Calu3 (cell line): Measurements from ENCODE around the gene TMEM214. TPM values are rescaled to one million over a fixed set of nuclear protein-coding genes. Genes with fewer than 3 reads are reported as not detected.
A peak's percentile ranks its signal among the peaks of the same experiment; 100 is the strongest.

Experiments used
- BruUV-seq: library from RNA; stranded (reverse); fragments of 400-500 nt; replicated peaks from 2 replicates; lab custom pipeline; 2021; lab: Mats Ljungman, UMichigan
- CTCF ChIA-PET: fragments of 300-600 bp; sonication (Branson Sonifier 250); formaldehyde crosslinking; loops from one replicate; lab custom pipeline; 2022; ENCODE audit warnings: antibody characterized with exemption; lab: Charles Lee
- DNase-seq: peaks from one replicate; pipeline ENCODE4 v3.0.0; 2022
- H3K27ac Mint-ChIP-seq: one replicate; pipeline ENCODE4 v1.8.0; 2022; ENCODE audit warnings: mixed read lengths; ENCODE audit not compliant: unreplicated experiment
- H3K27me3 Mint-ChIP-seq: one replicate; pipeline ENCODE4 v1.8.0; 2022; ENCODE audit warnings: mixed read lengths; ENCODE audit not compliant: unreplicated experiment
- H3K36me3 Mint-ChIP-seq: one replicate; pipeline ENCODE4 v1.8.0; 2022; ENCODE audit warnings: mild to moderate bottlenecking, moderate library complexity, mixed read lengths; ENCODE audit not compliant: insufficient read depth, unreplicated experiment
- H3K4me1 Mint-ChIP-seq: one replicate; pipeline ENCODE4 v1.8.0; 2022; ENCODE audit warnings: mild to moderate bottlenecking, low read depth, mixed read lengths; ENCODE audit not compliant: unreplicated experiment
- H3K4me3 Mint-ChIP-seq: one replicate; pipeline ENCODE4 v1.8.0; 2022; ENCODE audit warnings: mild to moderate bottlenecking, low read depth, moderate library complexity, mixed read lengths; ENCODE audit not compliant: unreplicated experiment
- H3K9me3 Mint-ChIP-seq: one replicate; pipeline ENCODE4 v1.8.0; 2022; ENCODE audit warnings: low read depth, mixed read lengths; ENCODE audit not compliant: unreplicated experiment
- intact Hi-C: fragments of 100-400 bp; cut with micrococcal nuclease; formaldehyde crosslinking; loops from one replicate; pipeline ENCODE4 v1.10.0; 2022; ENCODE audit not compliant: unreplicated experiment
- total RNA-seq: library from RNA; stranded (reverse); gene quantifications from 2 replicates; pipeline ENCODE4 v1.2.3, GENCODE V29; 2022
- TF ChIP-seq, protein P1 (sequence below): fragments of 200-600 bp; IDR thresholded peaks from one replicate; pipeline ENCODE4 v1.8.0; 2022; ENCODE audit warnings: antibody characterized with exemption; ENCODE audit not compliant: unreplicated experiment

Gene TMEM214
- total RNA-seq, 1 experiment from 2014 or later: 79.6 TPM

DNA sequence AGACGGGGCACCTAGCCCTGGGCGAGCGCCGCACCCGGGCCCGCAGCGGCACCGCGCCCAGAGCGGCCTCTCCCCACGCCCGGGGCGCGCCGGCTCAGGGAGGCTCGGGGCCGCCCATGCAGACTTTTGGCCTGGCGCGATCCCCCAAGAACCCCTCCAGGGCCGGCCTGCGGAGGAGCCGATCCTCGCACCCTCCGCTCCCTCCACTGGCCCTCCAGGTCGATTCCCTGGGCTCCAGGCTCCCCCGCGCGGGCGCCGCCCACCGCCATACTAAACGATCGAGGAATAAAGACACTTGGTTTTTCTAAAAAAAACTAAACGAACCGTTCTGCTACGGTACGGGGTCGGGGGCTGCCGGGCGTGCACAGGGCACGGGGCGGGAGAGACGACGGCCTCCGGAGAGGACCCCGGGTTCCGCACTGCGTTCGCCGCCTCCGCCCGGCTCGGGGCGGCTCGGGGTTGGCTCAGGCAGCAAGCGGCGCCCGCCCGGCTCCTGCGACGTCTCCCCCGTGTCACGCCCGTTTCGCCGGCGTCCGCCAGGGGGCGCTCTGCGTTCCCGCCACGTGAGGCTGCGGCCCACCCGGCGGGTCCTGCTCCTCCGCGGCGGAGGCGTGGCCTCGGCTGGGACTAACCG, 53.4 kb downstream of the TMEM214 start:
- H3K9me3 Mint-ChIP-seq: no peaks in the 10 kb centered on the region
- CTCF ChIA-PET: interaction anchor here (1.0 to 2.7 kb wide), 6 partner anchors 69 to 240 kb away, joined by 3 to 10 read pairs (median 4); partner anchors contain the start of gene CAD
- H3K36me3 Mint-ChIP-seq: peaks cover 25% of the 10 kb centered on the region
- intact Hi-C loops: no loop called here
- BruUV-seq: no TSS peak
- TF ChIP-seq, protein P1, sequence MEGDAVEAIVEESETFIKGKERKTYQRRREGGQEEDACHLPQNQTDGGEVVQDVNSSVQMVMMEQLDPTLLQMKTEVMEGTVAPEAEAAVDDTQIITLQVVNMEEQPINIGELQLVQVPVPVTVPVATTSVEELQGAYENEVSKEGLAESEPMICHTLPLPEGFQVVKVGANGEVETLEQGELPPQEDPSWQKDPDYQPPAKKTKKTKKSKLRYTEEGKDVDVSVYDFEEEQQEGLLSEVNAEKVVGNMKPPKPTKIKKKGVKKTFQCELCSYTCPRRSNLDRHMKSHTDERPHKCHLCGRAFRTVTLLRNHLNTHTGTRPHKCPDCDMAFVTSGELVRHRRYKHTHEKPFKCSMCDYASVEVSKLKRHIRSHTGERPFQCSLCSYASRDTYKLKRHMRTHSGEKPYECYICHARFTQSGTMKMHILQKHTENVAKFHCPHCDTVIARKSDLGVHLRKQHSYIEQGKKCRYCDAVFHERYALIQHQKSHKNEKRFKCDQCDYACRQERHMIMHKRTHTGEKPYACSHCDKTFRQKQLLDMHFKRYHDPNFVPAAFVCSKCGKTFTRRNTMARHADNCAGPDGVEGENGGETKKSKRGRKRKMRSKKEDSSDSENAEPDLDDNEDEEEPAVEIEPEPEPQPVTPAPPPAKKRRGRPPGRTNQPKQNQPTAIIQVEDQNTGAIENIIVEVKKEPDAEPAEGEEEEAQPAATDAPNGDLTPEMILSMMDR: peak; percentile 93
- H3K27ac Mint-ChIP-seq: peak overlapping the region; percentile 44
- H3K27me3 Mint-ChIP-seq: no peaks in the 10 kb centered on the region
- H3K4me1 Mint-ChIP-seq: peaks cover 12% of the 10 kb centered on the region
- DNase-seq: peak; percentile 98
- peak overlapping the region; percentile 82 for H3K4me3 Mint-ChIP-seq

DNA sequence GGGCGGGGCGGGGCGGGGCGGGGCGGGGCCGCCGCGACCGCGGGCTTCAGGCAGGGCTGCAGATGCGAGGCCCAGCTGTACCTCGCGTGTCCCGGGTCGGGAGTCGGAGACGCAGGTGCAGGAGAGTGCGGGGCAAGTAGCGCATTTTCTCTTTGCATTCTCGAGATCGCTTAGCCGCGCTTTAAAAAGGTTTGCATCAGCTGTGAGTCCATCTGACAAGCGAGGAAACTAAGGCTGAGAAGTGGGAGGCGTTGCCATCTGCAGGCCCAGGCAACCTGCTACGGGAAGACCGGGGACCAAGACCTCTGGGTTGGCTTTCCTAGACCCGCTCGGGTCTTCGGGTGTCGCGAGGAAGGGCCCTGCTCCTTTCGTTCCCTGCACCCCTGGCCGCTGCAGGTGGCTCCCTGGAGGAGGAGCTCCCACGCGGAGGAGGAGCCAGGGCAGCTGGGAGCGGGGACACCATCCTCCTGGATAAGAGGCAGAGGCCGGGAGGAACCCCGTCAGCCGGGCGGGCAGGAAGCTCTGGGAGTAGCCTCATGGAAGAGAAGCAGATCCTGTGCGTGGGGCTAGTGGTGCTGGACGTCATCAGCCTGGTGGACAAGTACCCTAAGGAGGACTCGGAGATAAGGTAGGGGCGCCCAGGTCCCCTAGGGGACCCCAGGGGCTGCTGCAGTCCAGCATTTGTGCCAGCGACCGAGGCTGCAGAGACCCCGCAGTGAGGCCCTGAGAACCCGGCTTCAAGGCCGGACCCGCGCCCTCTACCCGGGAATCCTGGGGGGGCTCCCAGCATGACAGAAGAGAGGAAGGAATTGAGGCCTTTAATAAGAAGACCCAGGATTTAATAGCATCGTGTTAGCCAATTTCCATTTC, 54.2 kb downstream of the TMEM214 start, which contains the start of gene KHK:
Gene KHK (plus strand): TSS at position 49 of the 870 bp plus-strand sequence. CDS start 488 bp downstream, at position 537.
- peaks cover 25% of the 10 kb centered on the region for H3K36me3 Mint-ChIP-seq
- DNase-seq: peak; percentile 41
- TF ChIP-seq, protein P1: peak; percentile 4
- H3K4me3 Mint-ChIP-seq: peak within 1 kb of the TSS; percentile 82
- BruUV-seq: no TSS peak
- intact Hi-C loops: no loop called here
- peak within 1 kb of the TSS; percentile 44 for H3K27ac Mint-ChIP-seq
- H3K9me3 Mint-ChIP-seq: no peaks in the 10 kb centered on the region
- CTCF ChIA-PET: interaction anchor here (0.7 to 2.7 kb wide), 7 partner anchors 53 to 206 kb away, joined by 3 to 10 read pairs (median 5); partner anchors contain the start of gene CAD
- H3K27me3 Mint-ChIP-seq: no peaks in the 10 kb centered on the region
- H3K4me1 Mint-ChIP-seq: peaks cover 7% of the 10 kb centered on the region

DNA sequence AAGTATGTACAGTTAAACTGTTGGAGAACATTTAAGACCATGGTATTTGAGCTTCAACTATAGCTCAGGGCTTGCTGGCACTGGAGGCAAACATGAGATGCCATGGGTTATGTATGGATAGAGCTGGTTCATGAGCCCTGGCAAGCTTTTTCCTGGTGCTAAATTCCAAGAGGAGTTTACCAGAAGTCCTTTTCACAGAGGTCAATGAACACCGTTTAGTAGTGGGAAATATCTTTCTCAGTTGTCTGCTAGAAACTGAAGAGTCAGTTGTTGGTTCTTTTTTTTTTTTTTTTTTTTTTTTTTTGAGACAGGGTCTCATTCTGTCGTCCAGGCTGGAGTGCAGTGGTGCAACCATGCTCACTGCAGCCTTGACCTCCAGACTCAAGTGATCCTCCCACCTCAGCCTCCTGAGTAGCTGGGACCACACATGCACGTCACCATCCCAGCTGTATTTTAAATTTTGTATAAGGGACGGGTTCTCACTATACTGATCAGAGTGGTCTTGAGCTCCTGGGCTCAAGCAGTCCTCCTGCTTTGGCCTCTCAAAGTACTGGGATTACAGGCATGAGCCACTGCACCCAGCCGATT, 55.2 kb downstream of the TMEM214 start:
- intact Hi-C loops: no loop called here
- no peak overlapping the region for H3K4me3 Mint-ChIP-seq
- CTCF ChIA-PET: interaction anchor here (0.7 to 2.7 kb wide), 2 partner anchors 54 to 126 kb away, joined by 9 to 10 read pairs; no protein-coding TSS in a partner anchor

DNA sequence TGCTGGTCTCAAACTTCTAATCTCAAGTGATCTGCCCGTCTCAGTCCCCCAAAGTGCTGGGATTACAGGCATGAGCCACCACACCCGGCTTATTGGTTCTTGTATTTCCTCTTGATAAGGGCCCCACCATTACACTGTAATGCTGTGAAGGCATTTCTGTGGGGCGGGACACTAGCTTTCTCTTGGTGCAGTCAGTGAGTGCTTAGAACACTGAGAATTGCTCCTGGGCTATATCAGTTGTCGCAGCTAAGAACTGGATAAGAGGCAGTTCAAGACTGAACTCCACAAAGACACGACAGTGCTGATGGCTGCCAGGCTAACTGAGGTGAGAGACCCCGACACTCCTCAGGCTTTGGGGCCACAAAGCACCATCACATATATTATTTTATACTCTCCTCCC, 55.9 kb downstream of the TMEM214 start:
- BruUV-seq: no TSS peak
- Mint-ChIP-seq H3K4me1 (peaks cover 7% of the 10 kb centered on the region), H3K27ac (no peak overlapping the region), H3K4me3 (no peak overlapping the region), H3K36me3 (peaks cover 21% of the 10 kb centered on the region), H3K9me3 (no peaks in the 10 kb centered on the region), H3K27me3 (no peaks in the 10 kb centered on the region)
- CTCF ChIA-PET: no interaction called here
- DNase-seq: no peak
- intact Hi-C loops: no loop called here
- TF ChIP-seq, protein P1: no peak

More for the DNA sequence above, 55.2 kb downstream of the TMEM214 start:
- H3K36me3 Mint-ChIP-seq: peaks cover 21% of the 10 kb centered on the region
- DNase-seq: no peak
- no peaks in the 10 kb centered on the region for H3K27me3 Mint-ChIP-seq
- BruUV-seq: no TSS peak
- TF ChIP-seq, protein P1: no peak
- H3K4me1 Mint-ChIP-seq: peaks cover 7% of the 10 kb centered on the region
- no peak overlapping the region for H3K27ac Mint-ChIP-seq
- no peaks in the 10 kb centered on the region for H3K9me3 Mint-ChIP-seq
